HG02938 (cell line): Measurements from ENCODE around the gene TRIM14.

Experiments used
- ATAC-seq: cut with Tn5 transposase; IDR thresholded peaks from one replicate; pipeline ENCODE4 v1.9.1; 2021; ENCODE audit warnings: mild to moderate bottlenecking, moderate library complexity; ENCODE audit not compliant: unreplicated experiment

The TRIM14 gene

DNA sequence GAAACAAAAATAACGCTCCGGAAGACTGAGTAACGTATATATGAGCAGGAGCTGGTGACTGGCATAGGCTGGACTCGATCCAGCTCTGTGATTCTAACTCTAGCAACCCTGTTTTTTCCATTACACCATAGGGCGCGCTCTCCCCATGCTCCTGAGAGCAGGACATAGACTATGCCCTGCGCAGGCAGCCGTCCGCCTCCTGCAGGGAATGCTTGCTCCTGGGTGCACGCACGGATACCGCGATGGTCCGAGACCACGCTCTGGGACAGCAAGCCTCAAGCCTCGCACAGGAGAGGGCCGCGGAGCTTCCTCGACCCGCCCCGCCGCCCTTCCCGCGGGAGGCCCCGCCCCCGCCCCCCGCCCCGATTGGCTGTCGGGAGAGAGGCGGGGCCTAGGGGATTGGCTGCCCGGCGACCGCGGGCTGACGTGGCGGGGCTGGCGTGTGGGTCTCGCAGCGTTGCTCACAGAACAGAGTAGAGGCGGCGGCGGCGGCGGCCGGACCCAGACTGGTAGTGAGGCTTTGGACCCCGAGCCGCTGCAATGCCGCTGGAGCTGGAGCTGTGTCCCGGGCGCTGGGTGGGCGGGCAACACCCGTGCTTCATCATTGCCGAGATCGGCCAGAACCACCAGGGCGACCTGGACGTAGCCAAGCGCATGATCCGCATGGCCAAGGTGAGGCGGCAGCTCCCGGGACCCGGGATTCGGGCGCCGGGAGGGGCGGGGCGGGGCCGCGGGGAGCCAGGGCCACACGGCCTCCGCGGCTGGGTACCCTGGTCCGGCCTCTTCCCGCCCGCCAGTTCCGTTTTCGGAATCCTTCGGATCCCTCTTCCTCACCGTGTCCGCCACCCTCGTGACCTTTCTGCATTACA is 62.5 kb downstream of the TRIM14 start, which contains the start of gene NANS:
Gene NANS (plus strand): TSS at position 464 of the 869 bp plus-strand sequence. CDS start 77 bp downstream, at position 541.
- ATAC-seq = peak; percentile 90

DNA sequence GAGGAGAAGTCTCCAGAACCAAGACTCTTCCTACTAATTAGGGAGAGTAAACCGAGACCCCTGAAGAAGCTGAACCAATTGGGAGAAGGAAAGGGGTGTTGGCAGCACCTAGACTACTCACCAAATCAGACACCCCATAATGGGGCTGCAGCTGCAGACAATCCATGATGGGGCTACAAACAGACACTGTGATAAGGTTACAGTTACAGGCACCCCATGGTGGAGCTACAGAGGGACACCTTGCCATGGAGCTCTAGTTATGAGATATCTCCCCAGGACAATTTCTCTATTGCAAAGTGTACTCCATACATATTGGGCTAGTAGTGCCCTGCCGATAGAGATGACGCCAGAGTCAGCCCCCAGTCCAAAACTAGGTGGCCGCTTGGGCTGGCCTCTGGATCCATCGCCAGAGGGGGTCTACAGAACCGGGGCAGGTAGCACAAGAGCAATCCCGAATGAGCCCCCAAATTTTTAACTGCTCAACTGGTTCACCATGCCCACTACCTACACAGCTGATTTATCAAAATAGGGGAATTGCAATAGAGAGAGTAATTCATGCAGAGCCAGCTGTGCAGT is 64.6 kb downstream of the TRIM14 start:
- no peak for ATAC-seq

DNA sequence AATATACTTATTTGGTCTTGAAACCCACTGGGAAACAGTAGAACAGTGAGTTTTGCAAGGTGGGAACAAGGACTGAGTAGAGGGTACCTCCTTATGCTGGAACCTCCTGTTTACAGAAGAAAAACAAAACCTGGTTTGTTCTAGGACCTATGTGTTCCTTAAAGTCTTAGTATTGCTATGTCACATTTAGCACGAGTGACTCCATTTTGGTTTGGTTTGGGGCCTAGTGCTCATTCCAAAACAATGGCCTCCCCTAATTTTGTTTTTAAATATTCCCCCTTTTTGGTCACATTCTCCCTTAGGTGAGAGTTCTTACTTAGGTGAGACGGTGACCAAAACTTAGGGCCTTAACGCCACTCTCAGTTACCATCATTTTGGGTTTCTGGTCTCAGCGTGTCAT is 68.7 kb downstream of the TRIM14 start:
- ATAC-seq = no peak

DNA sequence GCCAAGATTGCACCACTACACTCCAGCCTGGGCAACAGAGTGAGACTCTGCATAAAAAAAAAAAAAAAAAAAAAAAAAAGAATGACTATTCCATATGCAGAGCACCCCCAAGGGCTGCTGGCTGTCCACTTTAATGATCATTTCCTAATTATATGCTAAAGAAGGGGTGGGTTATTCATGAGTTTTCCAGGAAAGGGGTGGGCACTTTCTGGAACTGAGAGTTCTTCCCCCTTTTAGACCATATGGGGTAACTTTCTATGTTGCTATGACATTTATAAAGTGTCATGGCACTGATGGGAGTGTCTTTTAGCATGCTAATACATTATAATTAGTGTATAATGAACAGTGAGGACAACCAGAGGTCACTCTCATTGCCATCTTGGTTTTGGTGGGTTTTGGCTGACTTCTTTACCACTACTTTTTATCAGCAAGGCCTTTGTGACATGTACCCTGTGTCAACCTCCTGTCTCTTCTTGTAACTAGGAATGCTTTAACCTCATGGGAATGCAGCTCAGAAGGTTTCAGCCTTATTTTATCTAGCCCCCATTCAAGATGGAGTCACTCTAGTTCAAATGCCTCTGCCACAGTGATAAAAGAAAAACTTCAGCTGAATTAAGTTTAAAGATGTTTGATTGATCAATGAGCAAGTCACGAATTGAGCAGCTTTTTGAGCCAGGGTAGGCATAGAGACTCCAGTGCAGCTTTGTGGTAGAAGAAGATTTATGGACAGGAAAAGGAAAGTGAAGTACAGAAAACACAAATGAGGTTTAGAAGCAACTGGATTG is 69.5 kb downstream of the TRIM14 start:
- ATAC-seq = no peak

DNA sequence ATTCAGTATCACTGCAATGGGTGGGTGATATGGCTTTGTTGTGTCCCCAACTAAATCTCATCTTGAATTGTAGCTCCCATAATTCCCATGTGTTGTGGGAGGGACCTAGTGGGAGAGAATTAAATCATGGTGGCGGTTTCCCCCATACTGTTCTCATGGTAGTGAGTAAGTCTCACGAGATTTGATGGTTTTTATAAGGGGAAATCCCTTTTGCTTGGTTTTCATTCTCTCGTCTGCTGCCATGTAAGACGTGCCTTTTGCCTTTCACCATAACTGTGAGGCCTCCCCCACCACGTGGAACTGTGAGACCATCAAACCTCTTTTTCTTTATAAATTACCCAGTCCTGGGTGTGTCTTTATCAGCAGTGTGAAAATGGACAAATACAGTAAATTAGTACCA is 72.0 kb downstream of the TRIM14 start:
- ATAC-seq = no peak

DNA sequence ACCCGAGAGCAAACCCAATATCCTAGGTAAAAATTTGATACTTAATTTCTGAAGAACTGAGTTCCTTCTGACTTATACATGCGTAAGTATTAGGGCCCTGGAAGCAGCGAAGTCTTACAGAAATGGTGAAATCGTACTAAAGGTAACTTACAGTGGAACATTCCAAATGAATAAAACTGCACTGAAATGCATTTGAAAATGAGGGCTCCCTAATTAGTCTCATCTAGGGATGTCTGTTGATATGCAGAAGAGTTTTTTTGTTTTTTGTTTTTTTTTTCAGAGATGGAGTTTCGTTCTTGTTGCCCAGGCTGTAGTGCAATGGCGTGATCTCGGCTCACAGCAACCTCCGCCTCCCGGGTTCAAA is 72.9 kb downstream of the TRIM14 start:
- no peak for ATAC-seq

DNA sequence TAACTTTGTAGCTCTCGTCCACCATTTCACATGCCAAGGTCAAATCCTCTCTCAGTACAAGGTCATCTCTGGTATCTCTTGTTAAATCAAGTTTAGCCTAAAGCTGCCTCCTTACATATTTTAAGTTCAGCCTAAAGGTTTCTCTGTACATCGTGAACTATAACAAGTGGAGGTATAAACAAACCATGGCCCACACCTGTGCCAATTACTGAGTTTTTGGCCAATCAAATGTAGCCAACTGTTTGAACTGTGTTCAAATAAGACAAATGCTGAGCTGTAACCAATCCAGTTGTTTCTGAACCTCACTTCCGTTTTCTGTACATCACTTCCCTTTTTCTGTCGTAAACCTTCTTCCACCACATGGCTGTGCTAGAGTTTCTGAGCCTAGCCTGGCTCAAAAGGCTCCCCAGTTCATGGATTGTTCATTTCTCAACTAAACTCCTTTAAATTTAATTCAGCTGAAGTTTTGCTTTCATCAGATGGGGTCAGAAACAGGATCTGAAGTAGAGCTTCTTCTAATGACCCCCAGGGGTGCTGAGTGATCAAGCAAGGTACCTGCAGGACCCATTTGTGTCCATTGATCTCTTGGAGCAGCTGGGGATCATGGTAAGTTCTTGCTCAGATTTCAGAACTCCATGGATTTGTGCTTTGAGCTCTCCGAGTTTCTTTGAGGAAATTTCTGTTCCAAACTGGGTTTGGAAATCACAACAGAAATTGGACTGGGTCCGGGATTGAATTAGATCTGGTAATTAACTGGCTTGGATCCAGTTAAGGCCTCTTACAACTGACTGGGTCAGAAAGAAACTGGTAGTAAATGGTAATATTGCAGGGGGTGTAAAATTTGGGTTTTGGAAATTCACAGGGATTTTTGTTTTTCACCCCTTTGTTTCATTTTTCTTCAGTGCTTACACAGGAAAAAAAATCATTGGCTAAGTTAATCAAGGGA is 73.5 kb downstream of the TRIM14 start:
- peak; percentile 76 for ATAC-seq

DNA sequence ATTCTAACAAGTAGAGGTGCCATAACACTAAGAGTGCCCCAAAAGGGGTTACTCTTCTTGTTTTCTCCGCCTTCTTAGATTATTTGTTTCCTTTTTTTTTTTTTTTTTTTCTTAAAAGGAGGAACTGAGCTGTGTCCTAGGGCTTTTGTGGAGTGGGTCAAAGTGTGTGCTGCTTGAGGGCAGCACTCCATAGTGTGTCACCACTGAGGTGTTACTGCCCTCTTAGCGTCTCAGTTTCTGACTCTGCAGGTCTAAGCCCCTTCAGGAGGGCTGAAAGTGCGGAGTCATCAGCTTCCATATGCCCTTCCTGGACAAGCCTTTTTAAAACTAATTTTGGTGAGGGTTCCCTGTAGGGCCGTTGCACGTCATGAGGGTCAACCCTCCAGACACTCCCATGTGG is 75.1 kb downstream of the TRIM14 start:
- ATAC-seq = no peak

DNA sequence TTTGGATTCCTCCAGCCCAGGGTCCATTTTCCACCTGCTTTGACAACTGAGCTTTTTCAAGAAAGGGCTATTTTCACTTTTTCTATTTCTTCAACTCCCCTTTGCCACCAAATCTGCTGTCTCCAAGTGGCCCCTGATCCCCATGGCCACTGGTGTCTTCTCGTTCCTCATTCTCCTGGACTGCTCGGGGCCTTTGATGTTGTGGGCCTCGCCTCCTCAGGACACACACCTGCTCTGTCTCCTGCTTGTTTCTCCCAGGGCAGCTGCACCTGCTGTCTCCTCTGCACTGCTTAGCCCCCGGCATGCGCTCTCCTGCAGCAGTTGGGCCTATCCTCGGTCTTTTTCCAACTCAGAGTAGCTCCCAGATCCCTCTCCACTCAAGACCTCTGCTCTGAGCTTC is 78.8 kb downstream of the TRIM14 start:
- no peak for ATAC-seq

DNA sequence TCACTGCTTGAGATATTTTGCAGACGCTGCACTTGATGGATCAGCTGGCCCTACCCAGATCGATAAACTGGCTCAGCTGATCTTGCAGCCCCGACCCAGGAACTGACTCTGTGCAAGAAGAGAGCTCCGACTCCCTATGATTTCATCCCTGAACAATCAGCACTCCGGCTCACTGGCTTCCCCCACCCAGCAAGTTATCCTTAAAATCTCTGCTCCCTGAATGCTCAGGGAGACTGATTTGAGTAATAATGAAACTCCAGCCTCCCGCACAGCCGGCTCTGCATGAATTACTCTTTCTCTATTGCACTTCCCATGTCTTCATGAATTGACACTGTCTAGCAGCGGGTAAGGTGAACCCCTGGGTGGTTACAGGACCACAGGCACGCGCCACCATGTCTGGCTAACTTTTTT is 79.4 kb downstream of the TRIM14 start:
- ATAC-seq = no peak

DNA sequence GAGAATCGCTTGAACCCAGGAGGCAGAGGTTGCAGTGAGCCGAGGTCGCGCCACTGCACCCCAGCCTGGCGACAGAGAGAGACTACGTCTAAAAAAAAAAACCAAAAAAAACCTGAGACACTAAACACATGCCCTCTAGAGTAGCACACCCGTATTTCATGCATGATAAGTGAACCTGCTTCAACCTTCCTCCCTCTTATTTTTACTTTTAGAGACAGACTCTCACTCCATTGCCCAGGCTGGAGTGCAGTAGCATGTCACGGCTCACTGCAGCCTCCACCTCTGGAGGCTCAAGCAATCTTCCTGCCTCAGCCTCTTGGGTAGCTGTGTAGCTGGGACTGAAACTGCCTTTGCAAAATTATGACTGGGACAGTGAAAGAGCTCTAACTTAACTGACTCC is 80.1 kb downstream of the TRIM14 start:
- ATAC-seq = peak; percentile 48

DNA sequence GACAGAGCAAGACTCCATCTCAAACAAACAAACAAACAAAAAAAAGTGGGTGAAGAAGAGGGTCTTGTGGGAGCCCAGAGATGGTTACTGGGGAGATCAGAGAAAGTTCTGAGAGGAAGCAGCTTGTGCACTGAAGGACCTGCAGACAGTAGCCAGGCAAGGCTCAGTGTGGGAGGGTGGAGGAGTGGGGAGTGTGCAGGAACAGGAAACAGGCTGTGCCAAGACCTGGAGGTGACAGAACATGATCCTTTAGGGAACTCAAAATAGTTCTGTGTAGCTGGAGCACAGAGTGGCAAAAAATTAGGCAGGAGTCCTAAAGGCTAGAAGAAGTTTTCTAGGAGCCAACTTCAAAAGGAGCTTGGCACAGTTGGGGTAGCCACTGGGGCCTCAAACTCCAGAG is 81.7 kb downstream of the TRIM14 start:
- no peak for ATAC-seq

DNA sequence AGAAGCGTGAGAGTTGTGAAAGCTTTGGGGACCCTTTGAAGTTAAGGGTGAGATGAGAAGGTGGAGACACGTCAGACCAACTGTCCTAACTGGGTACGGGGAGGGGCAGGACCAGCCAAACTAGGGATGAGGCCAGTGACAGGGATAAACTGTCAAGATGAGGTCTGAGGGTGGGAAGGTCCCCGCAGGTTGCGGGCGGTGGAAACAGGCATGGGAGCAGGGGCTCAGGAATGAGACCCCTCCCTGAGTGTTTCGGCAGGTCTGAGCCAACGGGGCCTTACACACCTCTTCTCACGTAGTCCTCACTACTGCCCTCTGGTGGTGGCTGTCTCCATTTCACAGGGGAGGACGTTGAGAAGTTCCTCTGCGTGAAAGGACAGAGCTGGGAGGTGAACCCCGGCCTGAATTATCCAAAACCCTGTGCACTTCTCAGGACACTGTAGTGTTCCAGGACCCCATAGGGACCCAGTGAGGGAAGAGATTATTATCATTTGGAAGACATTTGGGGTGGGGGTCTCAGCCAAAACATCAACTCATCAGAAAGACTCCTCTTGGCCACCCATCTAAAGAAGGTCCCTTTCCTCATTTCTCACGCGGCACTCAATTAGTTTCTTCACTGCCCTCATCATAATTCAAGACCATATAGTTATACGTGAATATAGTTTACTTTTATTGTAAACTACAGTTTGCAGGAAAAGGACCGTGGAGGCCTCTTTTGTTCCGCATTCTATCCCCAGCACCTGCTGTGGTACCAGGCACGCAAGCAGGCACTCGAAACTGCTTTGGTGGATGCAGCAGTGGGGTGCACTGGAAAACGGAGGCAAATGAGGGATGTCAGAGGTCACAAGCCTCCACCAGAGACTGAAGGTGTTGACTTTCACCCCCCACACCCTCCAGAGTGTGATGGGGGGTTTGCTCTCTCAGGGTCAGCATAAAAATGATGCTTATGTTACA is 84.2 kb downstream of the TRIM14 start:
- peak; percentile 58 for ATAC-seq

DNA sequence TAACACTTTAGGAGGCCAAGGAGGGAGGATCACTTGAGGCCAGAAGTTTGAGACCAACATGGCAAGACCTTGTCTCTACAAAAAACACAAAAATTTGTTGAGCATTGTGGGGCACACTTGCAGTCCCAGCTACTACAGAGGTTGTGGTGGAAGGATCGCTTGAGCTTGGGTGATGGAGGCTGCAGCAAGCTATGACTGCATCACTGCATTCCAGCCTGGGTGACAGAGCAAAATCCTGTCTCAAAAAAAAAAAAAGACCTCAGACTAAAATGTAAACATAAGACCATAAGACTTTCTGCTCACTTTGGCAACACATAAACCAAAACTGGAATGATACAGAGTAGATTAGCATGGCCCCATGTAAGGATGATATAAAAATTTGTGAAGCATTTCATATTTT is 87.1 kb downstream of the TRIM14 start:
- ATAC-seq = no peak

DNA sequence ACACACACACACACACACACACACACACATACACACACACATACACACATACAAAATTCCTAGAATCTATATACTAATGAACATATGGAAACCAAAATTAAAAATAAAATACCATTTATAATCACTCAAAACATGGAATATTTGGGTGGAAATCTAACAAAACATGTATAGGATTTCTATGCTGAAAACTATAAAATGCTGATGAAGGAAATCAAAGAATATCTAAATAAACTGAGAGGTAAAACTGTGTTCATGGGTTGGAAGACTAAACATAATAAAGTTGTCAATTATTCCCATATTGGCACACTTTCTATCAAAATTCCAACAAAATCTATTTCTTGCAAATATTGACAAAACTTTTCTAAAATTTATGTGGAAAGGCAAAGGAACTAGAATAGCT is 87.9 kb downstream of the TRIM14 start:
- ATAC-seq = no peak

DNA sequence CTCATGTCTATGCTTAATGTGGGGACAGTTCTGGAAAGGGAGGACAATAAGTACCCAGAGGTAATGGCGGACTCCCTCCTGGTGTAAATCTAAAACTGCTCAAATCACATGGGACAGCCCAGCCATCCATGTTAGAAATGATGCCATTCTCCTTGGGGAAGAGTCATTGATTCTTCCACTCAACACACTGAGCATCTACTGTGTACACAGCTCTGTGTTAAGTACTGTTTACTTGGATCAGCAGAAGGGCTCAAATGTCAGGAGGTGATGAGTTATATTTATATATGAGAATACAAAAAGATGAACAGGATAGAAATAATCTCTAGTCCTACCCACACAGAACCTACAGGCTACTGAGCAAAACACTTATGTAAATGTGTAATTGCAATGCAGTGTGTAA is 94.3 kb downstream of the TRIM14 start:
- no peak for ATAC-seq

DNA sequence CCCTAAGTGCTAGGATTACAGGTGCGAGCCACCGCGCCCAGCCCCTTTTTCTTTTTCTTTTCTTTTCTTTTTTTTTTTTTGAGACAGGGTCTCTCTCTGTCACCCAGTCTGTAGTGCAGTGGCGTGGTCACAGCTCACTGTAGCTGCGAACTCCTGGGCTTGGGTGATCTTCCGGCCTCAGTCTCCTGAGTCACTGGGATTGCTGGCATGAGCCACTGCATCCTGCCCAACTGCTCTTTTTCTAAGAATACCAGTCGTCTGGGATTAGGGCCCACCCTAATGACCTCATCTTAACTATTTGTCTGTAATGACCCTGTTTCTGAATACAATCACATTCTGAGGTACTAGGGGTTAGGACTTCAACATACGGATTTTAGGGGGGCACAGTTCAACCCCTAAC is 96.6 kb downstream of the TRIM14 start:
- no peak for ATAC-seq

DNA sequence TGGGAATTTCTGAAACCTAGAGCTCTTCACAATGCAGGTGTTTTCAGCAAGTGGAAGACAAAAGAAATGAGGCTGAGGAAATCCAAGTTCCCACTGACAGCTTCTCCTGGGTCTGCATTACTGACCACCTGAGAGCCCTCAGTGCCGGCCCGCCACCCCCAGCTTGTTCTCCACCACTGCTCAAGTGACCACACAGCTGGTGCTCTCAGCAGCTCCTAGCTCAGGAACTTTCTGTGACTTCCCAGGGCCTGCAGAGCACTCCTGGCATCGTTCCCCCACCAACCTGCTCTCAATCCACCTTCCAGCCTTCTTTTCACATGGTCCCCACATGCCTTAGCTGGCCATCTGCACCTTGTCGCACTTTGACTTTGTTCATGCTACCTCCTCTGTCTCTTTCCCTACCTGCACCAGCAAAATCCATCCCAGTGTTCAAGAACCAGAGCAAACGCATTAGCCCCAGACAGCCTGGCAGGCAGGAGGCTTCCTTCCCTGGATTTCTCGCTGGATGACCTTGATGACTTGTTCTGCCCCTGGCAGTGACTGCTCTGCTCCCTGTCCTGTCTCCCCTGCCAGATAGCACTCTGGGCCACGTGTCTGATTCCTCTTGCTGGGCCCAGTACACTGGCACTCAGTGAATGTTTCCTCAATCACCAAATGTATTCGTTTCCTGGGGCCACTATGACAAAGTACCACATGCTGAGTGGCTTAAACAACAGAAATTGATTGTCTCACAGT is 97.5 kb downstream of the TRIM14 start:
- no peak for ATAC-seq
